Measurements from ENCODE around the gene PKIG.

PKIG gene

DNA sequence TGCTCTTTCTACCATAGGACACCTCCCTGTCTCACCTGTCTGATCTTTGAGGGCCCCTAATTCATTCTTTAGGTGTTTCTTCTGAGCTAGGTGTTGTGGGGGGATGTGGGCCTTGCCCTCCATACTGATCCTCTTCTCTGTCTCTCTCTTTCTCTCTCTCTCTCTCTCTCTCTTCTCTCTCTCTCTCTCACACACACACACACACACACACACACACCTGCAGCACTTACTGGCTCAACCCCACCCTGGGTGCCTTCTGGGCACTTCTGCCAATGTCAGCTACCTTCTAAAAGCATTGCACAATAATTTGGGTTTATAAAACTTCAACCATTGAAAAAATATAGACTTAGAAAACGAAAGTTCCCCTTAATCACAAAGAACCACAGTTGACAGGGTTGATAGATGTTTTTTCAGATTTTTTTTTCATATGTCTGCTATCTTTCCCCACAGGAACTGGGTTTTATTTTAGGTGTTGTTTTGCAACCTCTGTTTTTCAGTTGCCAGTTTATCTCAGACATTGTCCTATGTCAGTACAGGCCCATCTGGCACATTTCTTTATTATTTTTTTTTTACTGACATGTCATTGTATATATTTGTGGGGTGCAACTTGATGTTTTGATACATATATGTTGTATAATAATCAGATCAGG lies 28.1 kb downstream of the PKIG start:
- no peak for DNase-seq
- H3K9me3 ChIP-seq (ENCODE audit: severe bottlenecking): no peaks in the 10 kb centered on the region
- H3K4me3 ChIP-seq (ENCODE audit: low read depth, low read length): no peak overlapping the region
- TF ChIP-seq, protein P1, sequence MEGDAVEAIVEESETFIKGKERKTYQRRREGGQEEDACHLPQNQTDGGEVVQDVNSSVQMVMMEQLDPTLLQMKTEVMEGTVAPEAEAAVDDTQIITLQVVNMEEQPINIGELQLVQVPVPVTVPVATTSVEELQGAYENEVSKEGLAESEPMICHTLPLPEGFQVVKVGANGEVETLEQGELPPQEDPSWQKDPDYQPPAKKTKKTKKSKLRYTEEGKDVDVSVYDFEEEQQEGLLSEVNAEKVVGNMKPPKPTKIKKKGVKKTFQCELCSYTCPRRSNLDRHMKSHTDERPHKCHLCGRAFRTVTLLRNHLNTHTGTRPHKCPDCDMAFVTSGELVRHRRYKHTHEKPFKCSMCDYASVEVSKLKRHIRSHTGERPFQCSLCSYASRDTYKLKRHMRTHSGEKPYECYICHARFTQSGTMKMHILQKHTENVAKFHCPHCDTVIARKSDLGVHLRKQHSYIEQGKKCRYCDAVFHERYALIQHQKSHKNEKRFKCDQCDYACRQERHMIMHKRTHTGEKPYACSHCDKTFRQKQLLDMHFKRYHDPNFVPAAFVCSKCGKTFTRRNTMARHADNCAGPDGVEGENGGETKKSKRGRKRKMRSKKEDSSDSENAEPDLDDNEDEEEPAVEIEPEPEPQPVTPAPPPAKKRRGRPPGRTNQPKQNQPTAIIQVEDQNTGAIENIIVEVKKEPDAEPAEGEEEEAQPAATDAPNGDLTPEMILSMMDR (IDR thresholded peaks at IDR 0.05; ENCODE audit: low read depth, low read length): no peak
- no peaks in the 10 kb centered on the region for H3K27me3 ChIP-seq (ENCODE audit: insufficient read depth, low read depth, severe bottlenecking)
- H3K36me3 ChIP-seq: peaks cover 9% of the 10 kb centered on the region; the same call in 1 of the 2 replicates
- H3K27ac ChIP-seq: no peak overlapping the region

DNA sequence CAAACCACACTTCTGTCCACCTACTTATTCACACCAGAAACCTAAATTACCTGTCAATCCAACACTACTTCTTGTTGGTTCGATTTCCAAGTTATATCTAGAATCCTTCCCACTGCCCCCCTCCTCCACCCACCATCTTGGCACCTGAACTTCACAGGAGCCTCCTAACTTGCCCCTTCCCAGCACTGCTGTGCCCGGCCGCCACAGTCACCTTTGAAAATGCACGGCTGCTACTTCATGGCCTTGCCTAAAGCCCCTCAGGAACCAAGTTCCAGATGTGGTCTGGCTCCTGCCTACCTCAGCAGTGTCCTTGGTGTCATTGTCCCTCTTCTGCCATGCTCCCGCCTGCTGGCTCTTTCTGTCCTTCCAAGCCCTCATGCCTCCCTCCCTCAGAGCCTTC lies 31.2 kb downstream of the PKIG start:
- TF ChIP-seq, protein P1 (IDR thresholded peaks at IDR 0.05; ENCODE audit: low read depth, low read length): no peak
- peaks cover 9% of the 10 kb centered on the region; the same call in 1 of the 2 replicates for H3K36me3 ChIP-seq
- H3K9me3 ChIP-seq (ENCODE audit: severe bottlenecking): no peaks in the 10 kb centered on the region
- DNase-seq: no peak
- no peak overlapping the region for H3K27ac ChIP-seq
- no peaks in the 10 kb centered on the region for H3K27me3 ChIP-seq (ENCODE audit: insufficient read depth, low read depth, severe bottlenecking)
- H3K4me3 ChIP-seq (ENCODE audit: low read depth, low read length): no peak overlapping the region

DNA sequence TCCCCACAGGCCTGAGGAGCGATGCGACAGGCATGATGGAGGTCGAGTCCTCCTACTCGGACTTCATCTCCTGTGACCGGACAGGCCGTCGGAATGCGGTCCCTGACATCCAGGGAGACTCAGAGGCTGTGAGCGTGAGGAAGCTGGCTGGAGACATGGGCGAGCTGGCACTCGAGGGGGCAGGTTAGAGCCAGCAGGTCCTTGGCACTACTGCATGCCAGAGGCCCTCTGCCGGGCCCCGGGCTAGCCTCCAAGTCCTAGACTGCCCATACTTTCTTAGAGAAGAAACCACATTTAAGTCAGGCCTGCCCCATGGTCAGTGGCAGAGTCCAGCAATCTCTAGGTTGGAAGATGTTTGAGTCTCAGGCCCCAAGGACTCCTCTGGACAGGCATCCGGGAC lies 32.1 kb downstream of the PKIG start:
- H3K27ac ChIP-seq: no peak overlapping the region
- no peaks in the 10 kb centered on the region for H3K9me3 ChIP-seq (ENCODE audit: severe bottlenecking)
- no peak for DNase-seq
- H3K36me3 ChIP-seq: peaks cover 11% of the 10 kb centered on the region
- no peak overlapping the region for H3K4me3 ChIP-seq (ENCODE audit: low read depth, low read length)
- TF ChIP-seq, protein P1 (IDR thresholded peaks at IDR 0.05; ENCODE audit: low read depth, low read length): no peak
- H3K27me3 ChIP-seq (ENCODE audit: insufficient read depth, low read depth, severe bottlenecking): no peaks in the 10 kb centered on the region

DNA sequence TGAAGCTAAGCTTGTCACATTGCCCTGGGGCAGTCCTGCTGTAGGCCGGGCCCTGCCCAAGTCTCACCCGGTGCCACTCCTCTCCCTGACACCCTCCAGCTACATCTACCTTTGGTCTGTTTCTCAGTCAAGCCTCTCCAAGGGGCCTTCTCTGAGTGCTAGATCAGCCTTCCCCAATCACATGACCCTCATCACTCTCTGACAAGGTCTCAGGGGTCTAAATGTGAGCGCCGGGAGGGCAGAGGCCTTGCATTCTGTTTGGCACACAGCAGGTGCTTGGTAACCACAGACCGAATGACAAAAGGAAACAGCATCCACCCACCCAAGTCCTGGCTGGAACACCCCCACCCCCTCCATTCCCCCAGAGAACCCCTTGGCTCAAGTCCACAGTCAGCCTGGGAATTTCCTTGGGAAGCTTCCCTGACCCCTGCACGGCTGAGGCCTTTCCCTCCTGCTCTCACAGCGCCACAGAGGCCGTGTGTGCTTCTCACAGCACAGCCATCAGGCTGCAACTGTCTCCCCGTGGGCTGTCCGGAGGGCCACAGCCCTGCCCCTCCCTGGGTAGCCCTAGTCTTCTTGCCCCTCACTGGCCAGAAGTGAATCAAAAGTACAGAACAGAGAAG lies 32.9 kb downstream of the PKIG start:
- TF ChIP-seq, protein P1 (IDR thresholded peaks at IDR 0.05; ENCODE audit: low read depth, low read length): no peak
- Histone ChIP-seq H3K4me3 (ENCODE audit: low read depth, low read length) (no peak overlapping the region), H3K9me3 (ENCODE audit: severe bottlenecking) (no peaks in the 10 kb centered on the region), H3K27ac (no peak overlapping the region), H3K36me3 (peaks cover 17% of the 10 kb centered on the region), H3K27me3 (ENCODE audit: insufficient read depth, low read depth, severe bottlenecking) (no peaks in the 10 kb centered on the region)
- no peak for DNase-seq

DNA sequence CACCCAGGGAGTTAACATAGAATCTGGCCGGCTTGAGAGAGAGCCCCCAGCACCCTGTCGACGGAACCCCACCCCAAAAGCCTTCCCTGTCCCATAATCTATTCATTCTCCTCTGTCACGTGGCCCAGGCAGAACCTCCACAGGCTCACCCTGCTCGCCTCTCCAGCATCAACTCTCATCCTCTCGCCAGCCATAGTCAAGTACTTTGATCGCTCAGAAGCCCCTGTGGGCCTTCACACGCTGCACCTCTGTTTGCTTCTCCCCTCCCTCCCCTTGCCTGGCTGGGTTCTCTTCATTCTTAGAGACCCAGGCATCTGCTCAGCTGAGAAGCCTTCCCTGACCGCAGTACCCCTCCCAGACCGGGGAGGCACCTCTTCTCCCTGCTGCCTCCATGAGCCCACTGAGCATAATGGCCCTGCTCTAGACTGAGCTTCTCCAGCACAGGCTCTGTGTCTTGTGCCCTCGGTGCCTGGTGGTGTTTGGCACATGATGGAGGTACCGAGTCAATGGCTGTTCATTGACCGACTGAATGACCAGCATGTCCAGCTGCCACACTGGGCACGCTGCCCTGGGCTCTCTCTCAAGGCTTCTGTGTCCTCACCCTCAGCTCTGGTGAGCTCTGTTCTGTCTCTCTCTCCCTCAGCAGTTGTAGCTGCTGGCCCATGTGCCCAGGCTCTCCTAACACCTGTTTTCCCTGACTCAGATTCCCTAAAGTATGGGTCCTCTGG lies 33.7 kb downstream of the PKIG start:
- Histone ChIP-seq H3K4me3 (ENCODE audit: low read depth, low read length) (no peak overlapping the region), H3K9me3 (ENCODE audit: severe bottlenecking) (no peaks in the 10 kb centered on the region), H3K36me3 (peaks cover 24% of the 10 kb centered on the region), H3K27ac (no peak overlapping the region), H3K27me3 (ENCODE audit: insufficient read depth, low read depth, severe bottlenecking) (no peaks in the 10 kb centered on the region)
- DNase-seq: no peak
- TF ChIP-seq, protein P1 (IDR thresholded peaks at IDR 0.05; ENCODE audit: low read depth, low read length): no peak
